HepG2 (cell line): ENCODE results near the gene TAOK3. TPM values are rescaled to one million over a fixed set of nuclear protein-coding genes. Genes with fewer than 3 reads are reported as not detected.

Experiments
- ATAC-seq: fragments of 200-7000 bp; cut with Tn5 transposase; 3 replicates; pipeline ENCODE4 v1.9.1; 2020; ENCODE audit warnings: mild to moderate bottlenecking, moderate library complexity
- BruUV-seq: library from RNA; stranded (reverse); fragments of 400-500 nt; replicated peaks from 2 replicates; lab custom pipeline; 2021; lab: Mats Ljungman, UMichigan
- CTCF ChIA-PET: fragments of 300-600 bp; formaldehyde crosslinking; extraction: SDS; loops from one replicate; lab custom pipeline; 2021; ENCODE audit warnings: low total read pairs, inconsistent platforms, low intra/inter-chr PET ratio; lab: Yijun Ruan, JAX
- POLR2A ChIA-PET: fragments of 350-600 bp; sonication (Branson Sonifier 250); formaldehyde crosslinking; loops from one replicate; lab custom pipeline; 2020; ENCODE audit warnings: antibody characterized with exemption, inconsistent platforms; lab: Yijun Ruan, JAX
- DNase-seq: peaks from one replicate; pipeline ENCODE4 v3.0.0-alpha.2; 2015; ENCODE audit warnings: low spot score
- FAIRE-seq: peaks from 3 replicates; lab custom pipeline; 2011; peaks lifted over from hg19 to GRCh38; lab: Jason Lieb, UNC
- H2AFZ ChIP-seq: one replicate; pipeline ENCODE4 v1.6.1; 2011; ENCODE audit warnings: low read length, inconsistent platforms
- H3K27ac ChIP-seq: fragments of 300-600 bp; 3 replicates; pipeline ENCODE4 v1.8.0; 2011; ENCODE audit warnings: mixed run types, mild to moderate bottlenecking, mixed read lengths, low read length, inconsistent platforms; ENCODE audit not compliant: insufficient read depth; ENCODE audit errors: extremely low read length
- H3K27me3 ChIP-seq, 2 experiments: fragments of 200-600 bp in 1 of 2; 2 replicates in 1 of 2; 3 replicates in 1 of 2; pipeline versions ENCODE4 v1.6.0 to v1.8.0; 2011; ENCODE audit warnings: low read length in 2 of 2, mild to moderate bottlenecking in 2 of 2, moderate library complexity in 2 of 2, inconsistent platforms in 1 of 2; ENCODE audit not compliant: insufficient read depth in 2 of 2, control insufficient read depth in 1 of 2
- H3K36me3 ChIP-seq, 2 experiments: fragments of 200-600 bp in 1 of 2; replicated peaks in 1 of 2; 2 replicates in 1 of 2; 3 replicates in 1 of 2; pipeline versions ENCODE4 v1.5.1 to v1.8.0; 2011; ENCODE audit warnings: low read length in 2 of 2, inconsistent platforms in 1 of 2; ENCODE audit not compliant: insufficient read depth in 2 of 2, control insufficient read depth in 1 of 2
- H3K4me1 ChIP-seq: 2 replicates; pipeline ENCODE4 v1.5.1; 2012; ENCODE audit warnings: low read length, inconsistent platforms; ENCODE audit not compliant: insufficient read depth
- H3K4me2 ChIP-seq: 2 replicates; pipeline ENCODE4 v1.6.0; 2011; ENCODE audit warnings: low read depth, low read length, inconsistent platforms
- H3K4me3 ChIP-seq, 3 experiments: fragments of 200-600 bp in 1 of 3; sonication (generic), shearing (Covaris generic) in 1 of 3; replicated peaks in 1 of 3; 2 replicates each; pipeline ENCODE4 v1.5.1; 2011 to 2016; ENCODE audit warnings: low read length in 3 of 3, inconsistent platforms in 2 of 3, low read depth in 2 of 3, mild to moderate bottlenecking in 2 of 3, control low read depth in 1 of 3, mixed read lengths in 1 of 3; ENCODE audit not compliant: insufficient read depth in 1 of 3
- H3K79me2 ChIP-seq: one replicate; pipeline ENCODE4 v1.6.1; 2011; ENCODE audit warnings: low read length, inconsistent platforms; ENCODE audit not compliant: insufficient read depth
- H3K9ac ChIP-seq: 2 replicates; pipeline ENCODE4 v1.6.0; 2011; ENCODE audit warnings: mild to moderate bottlenecking, low read depth, low read length, inconsistent platforms; ENCODE audit not compliant: insufficient read depth
- H3K9me3 ChIP-seq: 2 replicates; pipeline ENCODE4 v1.5.1; 2012; ENCODE audit warnings: mild to moderate bottlenecking, low read length
- H4K20me1 ChIP-seq: 2 replicates; pipeline ENCODE4 v1.6.0; 2011; ENCODE audit warnings: inconsistent platforms, mild to moderate bottlenecking, low read length, moderate library complexity; ENCODE audit not compliant: insufficient read depth
- CEBPG ChIP-seq: IDR thresholded peaks from 2 replicates; pipeline ENCODE4 v1.6.1; 2016
- EED ChIP-seq: sonication (generic); formaldehyde crosslinking; IDR thresholded peaks from 2 replicates; pipeline ENCODE4 v1.5.0; 2020; ENCODE audit warnings: mild to moderate bottlenecking, missing genetic modification reagents
- ESRRA ChIP-seq: sonication (generic); formaldehyde crosslinking; IDR thresholded peaks from 2 replicates; pipeline ENCODE4 v1.5.1; 2020; ENCODE audit warnings: mild to moderate bottlenecking, low read depth, missing genetic modification reagents
- MLXIP ChIP-seq: sonication (generic); formaldehyde crosslinking; IDR thresholded peaks from 2 replicates; pipeline ENCODE4 v1.9.0; 2021; ENCODE audit warnings: missing genetic modification reagents, borderline replicate concordance
- MTERF4 ChIP-seq: sonication (generic); formaldehyde crosslinking; IDR thresholded peaks from 2 replicates; pipeline ENCODE4 v1.8.0; 2023; ENCODE audit warnings: mild to moderate bottlenecking, missing genetic modification reagents
- NONO ChIP-seq, 2 experiments: fragments of 450-650 bp in 1 of 2; sonication (generic) in 1 of 2; formaldehyde crosslinking in 1 of 2; IDR thresholded peaks in 1 of 2; conservative IDR thresholded peaks in 1 of 2; 2 replicates each; pipeline versions ENCODE4 v1.6.1 to v1.8.0; 2017 to 2022; ENCODE audit warnings: mild to moderate bottlenecking in 1 of 2, missing genetic modification reagents in 1 of 2, moderate library complexity in 1 of 2
- NR2F1 ChIP-seq, 2 experiments: fragments of 450-650 bp in 1 of 2; formaldehyde crosslinking in 1 of 2; IDR thresholded peaks; 2 replicates each; pipeline versions ENCODE4 v1.5.0 to v1.6.1; 2016 to 2020; ENCODE audit warnings: mild to moderate bottlenecking in 1 of 2, missing compliant biosample characterization in 1 of 2, missing genetic modification reagents in 1 of 2, moderate library complexity in 1 of 2
- RFX5 ChIP-seq: IDR thresholded peaks from 2 replicates; pipeline ENCODE4 v1.6.1; 2011; ENCODE audit warnings: low read depth, low read length, improper control_type of control experiment
- RNF2 ChIP-seq: fragments of 450-650 bp; conservative IDR thresholded peaks from 2 replicates; pipeline ENCODE4 v1.6.1; 2016; ENCODE audit warnings: low read depth
- SATB2 ChIP-seq: sonication (generic); formaldehyde crosslinking; IDR thresholded peaks from 2 replicates; pipeline ENCODE4 v1.5.0; 2020; ENCODE audit warnings: missing genetic modification reagents
- SMAD1 ChIP-seq: sonication (generic); formaldehyde crosslinking; IDR thresholded peaks from 2 replicates; pipeline ENCODE4 v1.4.0; 2020; ENCODE audit warnings: missing genetic modification reagents, low read depth, mild to moderate bottlenecking, borderline replicate concordance
- ZMAT3 ChIP-seq: sonication (generic); formaldehyde crosslinking; conservative IDR thresholded peaks from 2 replicates; pipeline ENCODE4 v1.7.0; 2021; ENCODE audit warnings: missing genetic modification reagents
- ZNF124 ChIP-seq: sonication (generic); formaldehyde crosslinking; IDR thresholded peaks from 2 replicates; pipeline ENCODE4 v1.4.0; 2020; ENCODE audit warnings: missing genetic modification reagents
- ZNF501 ChIP-seq: sonication (generic); formaldehyde crosslinking; IDR thresholded peaks from 2 replicates; pipeline ENCODE4 v1.5.1; 2020; ENCODE audit warnings: mild to moderate bottlenecking, moderate library complexity, missing genetic modification reagents
- ZNF607 ChIP-seq: sonication (generic); formaldehyde crosslinking; IDR thresholded peaks from 2 replicates; pipeline ENCODE4 v1.5.1; 2020; ENCODE audit warnings: missing genetic modification reagents, mild to moderate bottlenecking, borderline replicate concordance
- ZNF773 ChIP-seq: sonication (generic); formaldehyde crosslinking; IDR thresholded peaks from 2 replicates; pipeline ENCODE4 v1.4.0; 2020; ENCODE audit warnings: missing genetic modification reagents, borderline replicate concordance
- ZNF782 ChIP-seq: sonication (generic); formaldehyde crosslinking; IDR thresholded peaks from 2 replicates; pipeline ENCODE4 v1.4.0; 2020; ENCODE audit warnings: missing genetic modification reagents, mild to moderate bottlenecking, borderline replicate concordance
- WGBS: methylation state at CpG from one replicate; pipeline ENCODE4 v1.1.6; 2017; ENCODE audit warnings: low lambda C conversion rate; 5-methylcytosine and 5-hydroxymethylcytosine counted together
- in situ Hi-C: cut with HindIII; loops from 2 replicates; pipeline ENCODE4 v1.10.0; 2017; ENCODE audit warnings: low pct_unique_long_range_greater_than_20kb; ENCODE audit not compliant: extremely low pct_ligation_motif_present
- intact Hi-C: fragments of 100-400 bp; cut with micrococcal nuclease; formaldehyde crosslinking; loops from one replicate; pipeline ENCODE4 v1.10.0; 2022; ENCODE audit not compliant: unreplicated experiment
- polyA plus RNA-seq, 8 experiments: library from polyadenylated mRNA; depleted of rRNA in 3 of 8; stranded (reverse) in 7 of 8; unstranded in 1 of 8; fragments of >200 nt; fragmentation: Illumina TruSeq in 4 of 8; extraction: Trizol in 4 of 8; gene quantifications; 2 replicates each; pipeline versions ENCODE4 v1.2.1 to v1.2.3, GENCODE V29; 2011 to 2016; ENCODE audit warnings: low read depth in 4 of 8, missing spikeins in 1 of 8, mixed read lengths in 1 of 8; ENCODE audit not compliant: insufficient read depth in 1 of 8
- total RNA-seq, 5 experiments: library from RNA; depleted of rRNA; stranded (reverse); fragments of >200 nt; fragmentation: Illumina TruSeq; extraction: Trizol; gene quantifications; 2 replicates each; pipeline ENCODE4 v1.2.3, GENCODE V29; 2016; ENCODE audit warnings: low read depth in 1 of 5

Gene TAOK3
- total and polyA plus RNA-seq, 2 of the 13 experiments (the other 11 are each of a cell fraction or from before 2014, with no cell fraction given) = 10.4 to 12.3 TPM

GRCh38 chr12:118150625-118151024, 222.1 kb downstream of the TAOK3 start:
- FAIRE-seq (no peak), ATAC-seq (no peak), DNase-seq (no peak)
- no TSS peak for BruUV-seq
- H3K79me2 ChIP-seq = no peaks in the 10 kb centered on the region
- H3K4me2 ChIP-seq = no peak overlapping the region
- H3K9me3 ChIP-seq = no peaks in the 10 kb centered on the region
- 89% methylated on average over 7 of the region's 7 CpGs for WGBS
- no peaks in the 10 kb centered on the region for H3K27me3 ChIP-seq
- TF ChIP-seq ZMAT3 (CRISPR knock-in tag) = no peak
- TF ChIP-seq RNF2 = no peak
- no peak for TF ChIP-seq NONO (IDR thresholded peaks at IDR 0.05)
- no peak for TF ChIP-seq NONO (CRISPR knock-in tag; conservative IDR thresholded peaks at IDR 0.05)
- no peak for TF ChIP-seq ZNF607 (CRISPR knock-in tag)
- no peak for TF ChIP-seq NR2F1 (CRISPR knock-in tag; IDR thresholded peaks at IDR 0.05)
- no peak for TF ChIP-seq SMAD1
- no peak for TF ChIP-seq CEBPG (CRISPR knock-in tag)
- TF ChIP-seq MLXIP (CRISPR knock-in tag) = no peak
- TF ChIP-seq ZNF124 (CRISPR knock-in tag) = no peak
- no peak for TF ChIP-seq MTERF4 (CRISPR knock-in tag)
- TF ChIP-seq ZNF782 (CRISPR knock-in tag) = no peak
- no peak for TF ChIP-seq EED (CRISPR knock-in tag)
- TF ChIP-seq ESRRA = no peak
- TF ChIP-seq SATB2 (CRISPR knock-in tag) = no peak
- TF ChIP-seq ZNF773 (CRISPR knock-in tag) = no peak
- TF ChIP-seq RFX5 = no peak
- TF ChIP-seq ZNF501 (CRISPR knock-in tag) = no peak
- POLR2A ChIA-PET = interaction anchor here (1.2 kb wide), 1 partner anchor 12 kb away, joined by 3 read pairs; no protein-coding TSS in a partner anchor
- CTCF ChIA-PET = no interaction called here
- no peak overlapping the region for H3K27ac ChIP-seq
- no peak overlapping the region for H3K4me3 ChIP-seq
- no peak overlapping the region for H2AFZ ChIP-seq
- peaks cover 8% of the 10 kb centered on the region for H3K4me1 ChIP-seq
- peaks cover 12 to 37% of the 10 kb centered on the region in 2 experiments; a peak in 4 of 5 replicates for H3K36me3 ChIP-seq
- intact Hi-C loops = no loop called here
- in situ Hi-C loops = no loop called here
- H4K20me1 ChIP-seq = peaks cover 3% of the 10 kb centered on the region; the same call in 1 of the 2 replicates
- no peak overlapping the region for H3K9ac ChIP-seq
